G401.6 (cell line): ENCODE data around the gene DYNC1I1.
A peak's percentile ranks its signal among the peaks of the same experiment; 100 is the strongest.

Experiments used
- FAIRE-seq: peaks from 2 replicates; lab custom pipeline; 2012; peaks lifted over from hg19 to GRCh38; lab: Jason Lieb, UNC

The DYNC1I1 gene

GRCh38 chr7:95861041-95861440, 88.7 kb downstream of the DYNC1I1 start:
- FAIRE-seq: no peak

- FAIRE-seq: no peak
These were observed 91.3 kb downstream of the DYNC1I1 start for GRCh38 chr7:95863623-95864022.

- no peak for FAIRE-seq
These were observed 93.5 kb downstream of the DYNC1I1 start for GRCh38 chr7:95865716-95866371.

- FAIRE-seq: no peak
These were observed 95.0 kb downstream of the DYNC1I1 start for GRCh38 chr7:95867309-95867708.

GRCh38 chr7:95871075-95871848, 98.9 kb downstream of the DYNC1I1 start:
- peak; percentile 60 for FAIRE-seq

GRCh38 chr7:95871896-95872295, 99.5 kb downstream of the DYNC1I1 start:
- no peak for FAIRE-seq

- FAIRE-seq: no peak
These were observed 101.8 kb downstream of the DYNC1I1 start for GRCh38 chr7:95874129-95874528.

GRCh38 chr7:95874541-95875265, 102.3 kb downstream of the DYNC1I1 start:
- FAIRE-seq: no peak

GRCh38 chr7:95875519-95875918, 103.2 kb downstream of the DYNC1I1 start:
- FAIRE-seq: no peak

- no peak for FAIRE-seq
These were observed 106.3 kb downstream of the DYNC1I1 start for GRCh38 chr7:95878677-95879076.

- FAIRE-seq: no peak
These were observed 109.2 kb downstream of the DYNC1I1 start for GRCh38 chr7:95881597-95881996.

GRCh38 chr7:95883217-95883616, 110.9 kb downstream of the DYNC1I1 start:
- no peak for FAIRE-seq

GRCh38 chr7:95886501-95887090, 114.2 kb downstream of the DYNC1I1 start:
- FAIRE-seq: no peak

GRCh38 chr7:95893484-95893883, 121.1 kb downstream of the DYNC1I1 start:
- FAIRE-seq: no peak

GRCh38 chr7:95897557-95898251, 125.3 kb downstream of the DYNC1I1 start:
- FAIRE-seq: no peak

- no peak for FAIRE-seq
These were observed 127.7 kb downstream of the DYNC1I1 start for GRCh38 chr7:95899919-95900513.

- no peak for FAIRE-seq
These were observed 128.7 kb downstream of the DYNC1I1 start for GRCh38 chr7:95901006-95901405.

- no peak for FAIRE-seq
These were observed 131.7 kb downstream of the DYNC1I1 start for GRCh38 chr7:95904099-95904498.

- no peak for FAIRE-seq
These were observed 132.8 kb downstream of the DYNC1I1 start for GRCh38 chr7:95905167-95905566.

- FAIRE-seq: no peak
These were observed 134.5 kb downstream of the DYNC1I1 start for GRCh38 chr7:95906851-95907250.

GRCh38 chr7:95907337-95907736, 135.0 kb downstream of the DYNC1I1 start:
- no peak for FAIRE-seq

- FAIRE-seq: no peak
These were observed 136.1 kb downstream of the DYNC1I1 start for GRCh38 chr7:95908499-95908898.
